ENCODE measurements around the gene CADPS. TPM values are rescaled to one million over a fixed set of nuclear protein-coding genes. Genes with fewer than 3 reads are reported as not detected.

Gene CADPS
- total RNA-seq, 1 donor from 2014 or later: 2.7 TPM

DNA sequence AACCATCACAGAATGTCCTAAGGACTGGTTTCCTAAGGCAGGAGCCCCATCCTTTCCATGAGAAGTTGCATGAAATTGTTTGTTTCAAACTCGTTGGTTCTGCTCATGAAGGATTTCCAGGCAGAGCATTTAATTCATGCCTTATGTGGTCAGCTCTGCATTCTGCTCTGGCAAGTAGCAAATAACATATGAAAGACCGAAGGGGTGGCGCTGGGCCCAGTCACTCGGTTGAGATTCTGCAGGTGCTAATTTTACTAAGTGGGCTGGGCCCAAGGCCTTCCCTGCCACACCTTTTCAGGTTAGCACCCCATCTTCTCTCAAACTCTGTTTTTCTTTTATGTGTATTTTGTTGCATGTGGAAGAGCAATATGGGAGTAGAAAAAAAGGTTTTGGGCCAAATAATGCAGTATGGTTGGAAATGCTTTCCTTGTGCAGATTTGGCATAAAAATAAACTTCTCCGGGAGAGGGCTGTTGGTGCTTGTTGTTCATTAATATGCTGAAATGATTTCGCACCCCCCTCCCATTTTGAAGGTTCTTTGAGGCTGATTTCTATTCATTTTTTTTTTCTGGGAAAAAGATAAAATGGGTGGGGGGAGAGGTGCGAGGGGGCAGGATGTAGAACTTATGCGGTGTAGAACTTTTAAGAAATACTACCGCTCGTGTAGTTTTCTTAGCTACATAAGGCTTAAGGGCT lies 318.9 kb downstream of the CADPS start:
- H3K27ac ChIP-seq: no peak overlapping the region
- TF ChIP-seq, protein P1, sequence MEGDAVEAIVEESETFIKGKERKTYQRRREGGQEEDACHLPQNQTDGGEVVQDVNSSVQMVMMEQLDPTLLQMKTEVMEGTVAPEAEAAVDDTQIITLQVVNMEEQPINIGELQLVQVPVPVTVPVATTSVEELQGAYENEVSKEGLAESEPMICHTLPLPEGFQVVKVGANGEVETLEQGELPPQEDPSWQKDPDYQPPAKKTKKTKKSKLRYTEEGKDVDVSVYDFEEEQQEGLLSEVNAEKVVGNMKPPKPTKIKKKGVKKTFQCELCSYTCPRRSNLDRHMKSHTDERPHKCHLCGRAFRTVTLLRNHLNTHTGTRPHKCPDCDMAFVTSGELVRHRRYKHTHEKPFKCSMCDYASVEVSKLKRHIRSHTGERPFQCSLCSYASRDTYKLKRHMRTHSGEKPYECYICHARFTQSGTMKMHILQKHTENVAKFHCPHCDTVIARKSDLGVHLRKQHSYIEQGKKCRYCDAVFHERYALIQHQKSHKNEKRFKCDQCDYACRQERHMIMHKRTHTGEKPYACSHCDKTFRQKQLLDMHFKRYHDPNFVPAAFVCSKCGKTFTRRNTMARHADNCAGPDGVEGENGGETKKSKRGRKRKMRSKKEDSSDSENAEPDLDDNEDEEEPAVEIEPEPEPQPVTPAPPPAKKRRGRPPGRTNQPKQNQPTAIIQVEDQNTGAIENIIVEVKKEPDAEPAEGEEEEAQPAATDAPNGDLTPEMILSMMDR (IDR thresholded peaks at IDR 0.05): no peak
- DNase-seq (no peak), ATAC-seq (no peak)
- H3K27me3 ChIP-seq (ENCODE audit: low read depth): no peaks in the 10 kb centered on the region
- no peak overlapping the region for H3K4me3 ChIP-seq
- no peaks in the 10 kb centered on the region for H3K4me1 ChIP-seq
- no peaks in the 10 kb centered on the region for H3K9me3 ChIP-seq
- no peaks in the 10 kb centered on the region for H3K36me3 ChIP-seq
- intact Hi-C loops (cut with DNase I): loop anchor here (10.0 kb wide), 1 partner anchor 351 kb away; no protein-coding TSS in a partner anchor

DNA sequence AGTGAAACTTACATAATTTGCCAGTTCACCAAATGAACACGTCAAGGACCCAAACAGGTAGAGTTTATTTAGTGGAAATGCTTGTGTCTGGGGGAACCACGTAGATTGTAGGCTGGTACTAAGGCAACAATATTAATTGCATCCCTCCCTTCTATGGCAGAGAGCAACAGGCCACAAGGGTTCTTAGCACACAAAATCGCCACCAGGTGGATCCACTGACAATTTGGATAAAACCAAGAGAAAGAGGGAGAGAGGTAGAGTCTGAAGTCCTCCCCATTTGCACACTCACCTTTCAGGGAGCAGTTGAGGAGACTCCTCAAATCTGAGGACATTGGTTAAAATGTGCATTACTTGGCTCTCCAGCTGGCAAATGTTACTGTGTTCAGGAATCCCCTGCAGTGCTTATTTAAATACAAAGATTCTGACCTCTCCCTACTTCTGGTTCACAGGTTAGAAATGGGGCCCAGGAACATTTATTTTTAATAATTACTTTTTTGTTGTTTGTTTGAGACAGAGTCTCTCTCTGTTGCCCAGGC lies 320.9 kb downstream of the CADPS start:
- no peaks in the 10 kb centered on the region for H3K27me3 ChIP-seq (ENCODE audit: low read depth)
- intact Hi-C loops (cut with DNase I): loop anchor here (10.0 kb wide), 1 partner anchor 350 kb away; no protein-coding TSS in a partner anchor
- DNase-seq: no peak

DNA sequence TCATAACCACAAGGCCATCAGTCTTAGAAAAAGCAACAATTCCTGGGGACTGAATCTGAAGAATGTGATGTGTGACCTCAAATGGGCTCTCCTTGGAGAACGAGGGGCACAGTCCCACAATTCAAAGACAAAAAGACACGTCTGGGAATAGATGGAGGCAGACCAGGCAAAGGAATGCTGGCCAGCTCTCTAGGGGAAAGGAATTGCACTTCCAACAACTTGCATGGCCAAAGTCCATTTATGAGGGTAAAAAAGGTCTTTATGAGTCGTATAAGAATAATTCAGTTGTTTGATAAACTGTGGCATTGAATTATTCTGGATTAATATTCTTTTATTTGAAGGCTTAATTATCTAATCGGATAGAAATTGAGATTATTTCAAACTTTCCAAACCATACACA lies 321.4 kb downstream of the CADPS start:
- intact Hi-C loops (cut with DNase I): loop anchor here (10.0 kb wide), 1 partner anchor 349 kb away; no protein-coding TSS in a partner anchor
- DNase-seq (no peak), ATAC-seq (no peak)
- TF ChIP-seq, protein P1 (IDR thresholded peaks at IDR 0.05): no peak
- Histone ChIP-seq H3K36me3 (no peaks in the 10 kb centered on the region), H3K4me1 (no peaks in the 10 kb centered on the region), H3K27me3 (ENCODE audit: low read depth) (no peaks in the 10 kb centered on the region), H3K9me3 (no peaks in the 10 kb centered on the region), H3K4me3 (no peak overlapping the region), H3K27ac (no peak overlapping the region)

More for the DNA sequence above, 320.9 kb downstream of the CADPS start:
- H3K36me3 ChIP-seq: no peaks in the 10 kb centered on the region
- TF ChIP-seq, protein P1 (IDR thresholded peaks at IDR 0.05): no peak
- H3K9me3 ChIP-seq: no peaks in the 10 kb centered on the region
- no peak for ATAC-seq
- H3K4me3 ChIP-seq: no peak overlapping the region
- H3K4me1 ChIP-seq: no peaks in the 10 kb centered on the region
- H3K27ac ChIP-seq: no peak overlapping the region

DNA sequence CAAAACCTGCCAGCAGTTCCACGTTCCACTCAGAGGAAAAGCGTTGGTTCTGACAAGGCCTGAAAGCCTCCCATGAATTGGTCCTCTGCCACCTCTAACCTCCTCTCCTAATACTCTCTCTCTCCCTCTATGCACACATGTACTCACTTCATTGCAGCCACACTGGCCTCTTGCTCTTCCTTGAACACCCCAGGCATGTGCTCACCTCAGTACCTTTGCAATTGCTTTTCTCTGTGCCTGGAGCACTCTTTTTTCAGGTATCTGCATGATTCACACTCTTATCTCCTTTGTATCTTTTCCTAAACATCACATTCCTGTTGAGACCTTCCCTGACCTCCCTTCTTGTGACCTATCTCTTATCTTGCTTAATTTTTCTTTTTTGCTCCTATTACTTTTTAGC lies 323.7 kb downstream of the CADPS start:
- Histone ChIP-seq H3K4me1 (no peaks in the 10 kb centered on the region), H3K4me3 (no peak overlapping the region), H3K36me3 (no peaks in the 10 kb centered on the region), H3K27me3 (ENCODE audit: low read depth) (no peaks in the 10 kb centered on the region), H3K27ac (no peak overlapping the region), H3K9me3 (no peaks in the 10 kb centered on the region)
- TF ChIP-seq, protein P1 (IDR thresholded peaks at IDR 0.05): no peak
- intact Hi-C loops (cut with DNase I): loop anchor here (10.0 kb wide), 1 partner anchor 347 kb away; no protein-coding TSS in a partner anchor
- no peak for DNase-seq
- no peak for ATAC-seq

DNA sequence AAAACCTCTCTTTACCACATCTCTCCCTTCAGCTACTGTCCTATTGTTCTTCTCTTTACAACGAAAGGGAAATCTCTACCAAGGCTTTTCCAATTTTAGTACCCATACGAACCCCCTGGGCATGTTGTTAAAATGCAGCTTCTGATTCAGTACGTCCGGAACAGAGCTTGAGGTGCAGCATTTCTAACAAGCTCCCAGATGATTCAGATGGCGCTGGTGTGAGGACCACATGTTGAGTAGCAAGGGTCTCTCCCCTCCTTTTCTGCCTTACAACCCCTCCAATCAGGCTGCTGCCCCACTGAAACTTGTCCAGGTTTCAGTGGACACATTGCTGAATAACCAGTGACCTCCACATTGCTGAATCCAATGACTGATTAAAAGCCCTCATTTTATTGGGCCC lies 324.8 kb downstream of the CADPS start:
- H3K27ac ChIP-seq: no peak overlapping the region
- no peaks in the 10 kb centered on the region for H3K4me1 ChIP-seq
- DNase-seq: no peak
- H3K9me3 ChIP-seq: no peaks in the 10 kb centered on the region
- no peak overlapping the region for H3K4me3 ChIP-seq
- H3K36me3 ChIP-seq: no peaks in the 10 kb centered on the region
- TF ChIP-seq, protein P1 (IDR thresholded peaks at IDR 0.05): no peak
- no peaks in the 10 kb centered on the region for H3K27me3 ChIP-seq (ENCODE audit: low read depth)
- no peak for ATAC-seq
- intact Hi-C loops (cut with DNase I): loop anchor here (10.0 kb wide), 1 partner anchor 346 kb away; no protein-coding TSS in a partner anchor
